ENCODE results near the gene AKAP1.

GRCh38 chr17:57084802-57085447 lies at the start of gene AKAP1:
- TF ChIP-seq CTCF (IDR thresholded peaks at IDR 0.05) (peak in 11 of 12 donors; percentile 10 to 49 (median 30)), POLR2A (IDR thresholded peaks at IDR 0.05) (peak; percentile 31 to 95)
